H9 (cell line): Measurements from ENCODE around the gene RAB9A. TPM values are rescaled to one million over a fixed set of nuclear protein-coding genes. Genes with fewer than 3 reads are reported as not detected.

Experiments
- DNase-seq: peaks from one replicate; pipeline ENCODE4 v3.0.0-alpha.2; 2017
- H2AFZ ChIP-seq: one replicate; pipeline ENCODE4 v1.6.1; 2013; ENCODE audit warnings: mild to moderate bottlenecking, low read length, control low read depth, moderate library complexity
- H2AK5ac ChIP-seq: 2 replicates; pipeline ENCODE4 v1.6.1; 2013; ENCODE audit warnings: low read length, control low read depth, mixed read lengths; ENCODE audit not compliant: insufficient read length
- H2BK120ac ChIP-seq: one replicate; pipeline ENCODE4 v1.6.1; 2013; ENCODE audit warnings: low read depth, mild to moderate bottlenecking, low read length, control low read depth, inconsistent platforms; ENCODE audit not compliant: poor library complexity, severe bottlenecking
- H2BK12ac ChIP-seq: 2 replicates; pipeline ENCODE4 v1.6.1; 2013; ENCODE audit warnings: low read length, control low read depth, mixed read lengths, low read depth; ENCODE audit not compliant: insufficient read length
- H2BK15ac ChIP-seq: 2 replicates; pipeline ENCODE4 v1.6.1; 2013; ENCODE audit warnings: low read depth, low read length, control low read depth
- H2BK20ac ChIP-seq: one replicate; pipeline ENCODE4 v1.6.1; 2013; ENCODE audit warnings: low read depth, mild to moderate bottlenecking, low read length, control low read depth, inconsistent platforms; ENCODE audit not compliant: poor library complexity, severe bottlenecking
- H2BK5ac ChIP-seq: 2 replicates; pipeline ENCODE4 v1.6.1; 2013; ENCODE audit warnings: low read length, control low read depth, mixed read lengths; ENCODE audit not compliant: insufficient read length
- H3K14ac ChIP-seq: 2 replicates; pipeline ENCODE4 v1.6.1; 2013; ENCODE audit warnings: low read length, control low read depth; ENCODE audit not compliant: insufficient read depth
- H3K18ac ChIP-seq: 2 replicates; pipeline ENCODE4 v1.6.1; 2013; ENCODE audit warnings: low read depth, mild to moderate bottlenecking, mixed read lengths, low read length, control low read depth; ENCODE audit not compliant: insufficient read length
- H3K23ac ChIP-seq: 2 replicates; pipeline ENCODE4 v1.6.1; 2013; ENCODE audit warnings: low read length, control low read depth, mixed read lengths, low read depth; ENCODE audit not compliant: insufficient read length
- H3K23me2 ChIP-seq: 2 replicates; pipeline ENCODE4 v1.6.1; 2013; ENCODE audit warnings: low read depth, mild to moderate bottlenecking, mixed read lengths, low read length, control low read depth; ENCODE audit not compliant: insufficient read length, poor library complexity, severe bottlenecking
- H3K27ac ChIP-seq: 2 replicates; pipeline ENCODE4 v1.5.1; 2013; ENCODE audit warnings: low read length, control low read depth, mixed read lengths, low read depth; ENCODE audit not compliant: insufficient read length
- H3K27me3 ChIP-seq: 2 replicates; pipeline ENCODE4 v1.6.1; 2013; ENCODE audit warnings: low read length, control low read depth, inconsistent platforms; ENCODE audit not compliant: insufficient read depth
- H3K4ac ChIP-seq: 2 replicates; pipeline ENCODE4 v1.6.1; 2013; ENCODE audit warnings: low read depth, mild to moderate bottlenecking, control low read depth, inconsistent platforms, low read length, moderate library complexity
- H3K4me1 ChIP-seq: 2 replicates; pipeline ENCODE4 v1.6.1; 2013; ENCODE audit warnings: low read length, control low read depth, inconsistent platforms; ENCODE audit not compliant: insufficient read depth
- H3K4me2 ChIP-seq: 2 replicates; pipeline ENCODE4 v1.6.1; 2013; ENCODE audit warnings: low read length, control low read depth, mixed read lengths; ENCODE audit not compliant: insufficient read length, insufficient read depth
- H3K56ac ChIP-seq: 2 replicates; pipeline ENCODE4 v1.6.1; 2013; ENCODE audit warnings: low read depth, mild to moderate bottlenecking, mixed read lengths, low read length, control low read depth; ENCODE audit not compliant: insufficient read length
- H3K79me1 ChIP-seq: 2 replicates; pipeline ENCODE4 v1.6.1; 2013; ENCODE audit warnings: low read depth, mild to moderate bottlenecking, moderate library complexity, low read length, control low read depth, inconsistent platforms; ENCODE audit not compliant: insufficient read depth, poor library complexity, severe bottlenecking
- H3K79me2 ChIP-seq: 2 replicates; pipeline ENCODE4 v1.6.1; 2013; ENCODE audit warnings: low read length, control low read depth, inconsistent platforms; ENCODE audit not compliant: insufficient read depth
- H3K9ac ChIP-seq: 2 replicates; pipeline ENCODE4 v1.6.1; 2013; ENCODE audit warnings: low read length, control low read depth, mixed read lengths; ENCODE audit not compliant: insufficient read length; ENCODE audit errors: extremely low read depth
- H3K9me3 ChIP-seq: one replicate; pipeline ENCODE4 v1.6.1; 2013; ENCODE audit warnings: low read depth, low read length, inconsistent platforms; ENCODE audit not compliant: control insufficient read depth
- H3T11ph ChIP-seq: one replicate; pipeline ENCODE4 v1.6.1; 2013; ENCODE audit warnings: mild to moderate bottlenecking, low read length, control low read depth, inconsistent platforms
- H4K20me1 ChIP-seq: one replicate; pipeline ENCODE4 v1.6.1; 2013; ENCODE audit not compliant: control insufficient read depth, insufficient read length, insufficient read depth
- H4K5ac ChIP-seq: 2 replicates; pipeline ENCODE4 v1.6.1; 2013; ENCODE audit warnings: low read depth, mild to moderate bottlenecking, mixed read lengths, low read length, control low read depth; ENCODE audit not compliant: insufficient read length
- H4K8ac ChIP-seq: replicated peaks from 2 replicates; pipeline ENCODE4 v1.6.1; 2013; ENCODE audit warnings: low read length, control low read depth, mixed read lengths, low read depth; ENCODE audit not compliant: insufficient read length
- H4K91ac ChIP-seq: 2 replicates; pipeline ENCODE4 v1.6.1; 2013; ENCODE audit warnings: low read depth, mild to moderate bottlenecking, moderate library complexity, mixed read lengths, low read length, control low read depth; ENCODE audit not compliant: insufficient read length
- H3K27ac Mint-ChIP-seq, 3 experiments: 2 replicates in 2 of 3; 3 replicates in 1 of 3; pipeline ENCODE4 v1.8.0; 2020 to 2021; ENCODE audit warnings: mixed read lengths in 3 of 3, mild to moderate bottlenecking in 1 of 3, moderate library complexity in 1 of 3
- H3K27me3 Mint-ChIP-seq: 2 replicates; pipeline ENCODE4 v1.8.0; 2021; ENCODE audit warnings: low read depth, mild to moderate bottlenecking, moderate library complexity, mixed read lengths
- H3K36me3 Mint-ChIP-seq, 3 experiments: 2 replicates in 2 of 3; 3 replicates in 1 of 3; pipeline ENCODE4 v1.8.0; 2020 to 2021; ENCODE audit warnings: low read depth in 3 of 3, mixed read lengths in 3 of 3; ENCODE audit not compliant: insufficient read depth in 1 of 3
- H3K4me1 Mint-ChIP-seq, 2 experiments: 2 replicates each; pipeline ENCODE4 v1.8.0; 2020; ENCODE audit warnings: mixed read lengths in 2 of 2
- H3K4me3 Mint-ChIP-seq, 2 experiments: 2 replicates in 1 of 2; 3 replicates in 1 of 2; pipeline ENCODE4 v1.8.0; 2020 to 2021; ENCODE audit warnings: mild to moderate bottlenecking in 2 of 2, mixed read lengths in 2 of 2, moderate library complexity in 1 of 2
- H3K9me3 Mint-ChIP-seq, 2 experiments: 2 replicates in 1 of 2; 3 replicates in 1 of 2; pipeline ENCODE4 v1.8.0; 2020; ENCODE audit warnings: mild to moderate bottlenecking in 2 of 2, mixed read lengths in 2 of 2, moderate library complexity in 1 of 2
- WGBS: extraction: QIAGEN DNeasy Blood & Tissue Kit; methylation state at CpG from one replicate; pipeline ENCODE4 v1.1.7; 2013; ENCODE audit warnings: missing lambda C conversion rate, low lambda C conversion rate, mixed read lengths; ENCODE audit not compliant: insufficient read length; ENCODE audit errors: extremely low coverage; 5-methylcytosine and 5-hydroxymethylcytosine counted together
- total RNA-seq: library from RNA; stranded (reverse); gene quantifications from 2 replicates; pipeline ENCODE4 v1.2.1, GENCODE V29; 2021
- TF ChIP-seq, protein P1 (sequence below): fragments of 200-600 bp; sonication (generic); conservative IDR thresholded peaks from 3 replicates; pipeline ENCODE4 v1.8.0; 2021; ENCODE audit warnings: antibody characterized with exemption, mild to moderate bottlenecking

RAB9A gene
- total RNA-seq, 1 experiment from 2014 or later = 21.3 TPM

DNA sequence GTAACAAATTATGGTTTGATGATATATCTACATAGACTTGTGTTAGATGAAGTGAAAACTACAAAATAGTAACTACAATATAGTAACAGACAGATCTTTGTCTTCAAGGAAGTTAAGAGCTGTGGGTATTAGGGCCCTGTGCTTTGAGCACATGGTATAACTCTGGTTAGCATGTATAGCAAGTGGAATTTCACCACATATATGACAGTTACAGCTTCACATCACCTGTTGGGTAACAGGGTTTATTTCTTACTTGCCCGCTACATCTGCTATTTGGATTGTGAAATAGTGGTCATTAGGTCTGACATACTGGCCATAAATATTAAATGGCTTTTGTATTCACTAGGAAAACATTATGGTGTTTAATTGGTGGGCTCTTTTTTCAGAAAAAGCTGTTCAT is 65.8 kb downstream of the RAB9A start:
- no peak overlapping the region for H2BK20ac ChIP-seq
- H3K4ac ChIP-seq = no peak overlapping the region
- H2BK120ac ChIP-seq = no peak overlapping the region
- H3K14ac ChIP-seq = no peak overlapping the region
- no peak overlapping the region for H2BK15ac ChIP-seq
- H3K23me2 ChIP-seq = no peaks in the 10 kb centered on the region
- no peaks in the 10 kb centered on the region; the same call in 1 of the 2 replicates for H3K27me3 ChIP-seq
- H3K27me3 Mint-ChIP-seq = no peaks in the 10 kb centered on the region
- no peaks in the 10 kb centered on the region for H3K79me1 ChIP-seq
- no peak overlapping the region for H3K23ac ChIP-seq
- H2BK5ac ChIP-seq = no peak overlapping the region
- peaks cover 9 to 71% (median 42%) of the 10 kb centered on the region in 3 experiments; a peak in 6 of 7 replicates for H3K36me3 Mint-ChIP-seq
- no peak for DNase-seq
- H2BK12ac ChIP-seq = no peak overlapping the region
- no peak overlapping the region for H2AFZ ChIP-seq
- no peak overlapping the region for H3K27ac Mint-ChIP-seq
- no peak overlapping the region for H3K27ac ChIP-seq
- no peak overlapping the region for H3K9ac ChIP-seq
- H4K20me1 ChIP-seq = no peaks in the 10 kb centered on the region
- H3T11ph ChIP-seq = no peak overlapping the region
- H3K4me1 Mint-ChIP-seq = peaks cover 10 to 12% of the 10 kb centered on the region in 2 experiments; a peak in 3 of 4 replicates
- H3K4me2 ChIP-seq = no peak overlapping the region
- TF ChIP-seq, protein P1, sequence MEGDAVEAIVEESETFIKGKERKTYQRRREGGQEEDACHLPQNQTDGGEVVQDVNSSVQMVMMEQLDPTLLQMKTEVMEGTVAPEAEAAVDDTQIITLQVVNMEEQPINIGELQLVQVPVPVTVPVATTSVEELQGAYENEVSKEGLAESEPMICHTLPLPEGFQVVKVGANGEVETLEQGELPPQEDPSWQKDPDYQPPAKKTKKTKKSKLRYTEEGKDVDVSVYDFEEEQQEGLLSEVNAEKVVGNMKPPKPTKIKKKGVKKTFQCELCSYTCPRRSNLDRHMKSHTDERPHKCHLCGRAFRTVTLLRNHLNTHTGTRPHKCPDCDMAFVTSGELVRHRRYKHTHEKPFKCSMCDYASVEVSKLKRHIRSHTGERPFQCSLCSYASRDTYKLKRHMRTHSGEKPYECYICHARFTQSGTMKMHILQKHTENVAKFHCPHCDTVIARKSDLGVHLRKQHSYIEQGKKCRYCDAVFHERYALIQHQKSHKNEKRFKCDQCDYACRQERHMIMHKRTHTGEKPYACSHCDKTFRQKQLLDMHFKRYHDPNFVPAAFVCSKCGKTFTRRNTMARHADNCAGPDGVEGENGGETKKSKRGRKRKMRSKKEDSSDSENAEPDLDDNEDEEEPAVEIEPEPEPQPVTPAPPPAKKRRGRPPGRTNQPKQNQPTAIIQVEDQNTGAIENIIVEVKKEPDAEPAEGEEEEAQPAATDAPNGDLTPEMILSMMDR = no peak
- no peak overlapping the region for H4K8ac ChIP-seq
- no CpG with 5 or more reads among the region's 1 CpG for WGBS
- H3K18ac ChIP-seq = no peak overlapping the region
- H3K9me3 Mint-ChIP-seq = peaks cover 17 to 29% of the 10 kb centered on the region in 2 experiments
- H3K9me3 ChIP-seq = no peaks in the 10 kb centered on the region
- H2AK5ac ChIP-seq = no peak overlapping the region
- 0 out of 2 replicates have a peak, but pooled peaks cover 2% of the 10 kb centered on the region for H3K79me2 ChIP-seq
- no peak overlapping the region for H3K56ac ChIP-seq
- no peak overlapping the region for H4K91ac ChIP-seq
- H3K4me3 Mint-ChIP-seq = no peak overlapping the region
- H3K4me1 ChIP-seq = no peaks in the 10 kb centered on the region; the same call in 1 of the 2 replicates
- no peak overlapping the region for H4K5ac ChIP-seq
